Erythroblast (primary cell): Measurements from ENCODE around the gene SP5.

Experiments
- DNase-seq, 2 experiments: peaks; one replicate each; lab custom pipeline; 2025; lab: John Stamatoyannopoulos, UW
- GATA1 ChIP-seq: IDR thresholded peaks from 2 replicates; pipeline ENCODE4 v1.6.1; 2011; ENCODE audit warnings: low read depth, mild to moderate bottlenecking, control low read depth, low read length, moderate library complexity
- POLR2A ChIP-seq: IDR thresholded peaks from 2 replicates; pipeline ENCODE4 v1.6.1; 2011; ENCODE audit warnings: mild to moderate bottlenecking, low read length

The SP5 gene

DNA sequence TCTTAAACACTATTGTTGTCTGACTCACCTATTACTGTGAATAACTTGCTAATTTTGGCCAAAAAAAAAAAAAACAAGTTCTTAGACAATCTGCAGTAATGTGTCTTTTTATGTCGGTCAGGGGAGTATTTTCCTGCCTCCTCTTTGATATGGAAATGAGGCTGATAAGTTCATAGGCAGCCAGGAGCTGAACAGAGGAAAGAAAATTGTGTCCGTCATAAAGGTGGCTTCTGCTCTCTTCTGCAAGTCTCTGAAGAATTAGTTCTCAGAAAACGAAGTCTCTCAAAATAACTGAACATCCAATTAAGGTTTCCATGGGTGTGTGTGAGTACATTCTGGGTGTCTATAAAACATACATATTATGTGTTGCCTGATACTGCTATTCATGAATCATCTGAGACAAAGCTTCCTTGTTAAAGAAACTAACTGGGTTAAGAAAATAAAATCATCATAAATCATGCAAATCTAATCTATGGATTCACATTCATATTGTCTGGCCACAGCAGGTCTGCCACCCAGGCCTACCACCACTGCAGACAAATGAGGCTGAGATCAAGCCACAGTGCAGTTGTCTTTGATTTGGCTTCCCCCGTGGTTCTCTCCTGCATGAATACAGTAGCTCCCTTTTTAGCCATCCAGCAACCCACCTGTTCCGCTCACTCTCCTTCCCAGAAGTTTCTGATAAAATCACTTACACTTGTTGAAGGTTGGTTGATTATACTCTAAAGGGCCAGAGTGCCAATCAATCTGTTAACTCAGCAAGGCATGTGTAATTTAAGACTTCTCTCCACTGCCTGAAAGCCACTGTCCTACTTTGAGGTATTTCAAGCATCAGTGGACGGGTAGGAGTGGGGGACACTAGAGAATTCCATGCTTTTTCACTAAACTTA, 19.4 kb upstream of the SP5 start:
- no peak for TF ChIP-seq GATA1
- TF ChIP-seq POLR2A, result no peak
- no peak for DNase-seq

DNA sequence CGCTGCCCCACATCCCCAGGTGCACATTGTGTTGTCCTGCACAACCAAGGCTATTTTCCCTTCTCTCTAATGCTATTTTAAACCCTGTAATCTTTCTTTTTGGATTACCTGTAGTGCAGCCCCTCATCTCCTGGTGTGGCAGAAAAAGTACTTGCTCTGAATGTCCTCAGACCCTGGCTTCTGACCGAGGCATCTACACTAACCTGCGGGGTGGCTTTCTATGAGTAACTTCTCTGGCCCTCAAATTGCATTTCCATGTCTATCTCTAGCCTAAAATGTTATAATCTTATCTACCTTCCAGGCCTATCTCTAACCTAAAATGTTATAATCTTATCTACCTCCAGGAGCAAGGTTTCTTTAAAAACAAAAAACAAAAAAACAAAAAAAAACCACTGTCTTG, 18.2 kb upstream of the SP5 start:
- no peak for TF ChIP-seq POLR2A
- TF ChIP-seq GATA1, result no peak
- no peak for DNase-seq

DNA sequence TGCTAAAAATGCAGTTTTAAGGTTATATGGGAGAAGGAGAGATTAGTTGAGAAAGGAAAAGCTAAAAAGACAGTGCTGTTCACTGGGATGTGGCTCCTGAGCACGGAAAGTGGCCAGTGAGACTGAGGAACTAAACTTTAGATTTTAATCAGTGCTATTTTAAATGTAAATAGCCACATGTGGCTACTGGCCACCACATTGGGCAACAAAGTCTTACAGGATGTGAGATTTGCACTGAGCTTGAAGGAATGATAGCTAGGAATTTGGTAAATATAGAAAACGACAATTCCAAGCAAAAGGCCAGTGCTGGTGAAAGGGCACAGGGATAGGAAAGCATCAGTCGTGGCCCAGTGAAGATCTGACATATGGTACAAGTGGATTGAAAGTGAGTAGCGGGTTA, 14.1 kb upstream of the SP5 start:
- TF ChIP-seq GATA1 (no peak), POLR2A (no peak)
- no peak for DNase-seq

DNA sequence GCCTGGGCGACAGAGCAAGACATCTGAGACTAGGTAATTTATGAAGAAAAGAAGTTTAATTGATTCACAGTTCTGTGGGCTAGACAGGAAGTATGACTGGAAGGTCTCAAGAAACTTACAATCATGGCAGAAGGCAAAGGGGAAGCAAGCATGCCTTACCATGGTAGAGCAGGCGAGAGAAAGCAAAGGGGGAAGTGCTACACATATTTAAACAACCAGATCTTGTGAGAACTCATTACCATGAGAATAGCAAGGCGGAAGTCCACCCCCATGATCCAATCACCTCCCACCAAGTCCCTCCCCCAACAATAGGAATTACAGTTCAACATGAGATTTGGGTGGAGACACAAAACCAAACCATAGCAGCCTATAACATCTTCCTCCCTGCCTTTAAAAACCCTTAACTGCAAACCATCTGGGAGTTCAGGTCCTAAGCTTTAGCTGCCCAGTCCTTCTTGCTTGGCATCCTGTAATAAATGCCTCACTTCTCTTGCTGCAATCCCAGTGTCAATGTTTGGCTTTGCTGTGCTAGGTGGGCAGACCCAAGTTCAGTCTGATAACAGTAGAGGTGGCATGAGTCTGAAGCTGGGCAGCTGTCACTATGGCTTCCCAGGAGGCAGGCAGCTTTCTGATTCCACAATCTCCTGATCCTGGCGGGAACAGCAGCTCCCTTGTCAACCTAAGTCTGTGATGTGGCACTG, 11.2 kb upstream of the SP5 start:
- TF ChIP-seq GATA1 (no peak), POLR2A (no peak)
- no peak for DNase-seq

DNA sequence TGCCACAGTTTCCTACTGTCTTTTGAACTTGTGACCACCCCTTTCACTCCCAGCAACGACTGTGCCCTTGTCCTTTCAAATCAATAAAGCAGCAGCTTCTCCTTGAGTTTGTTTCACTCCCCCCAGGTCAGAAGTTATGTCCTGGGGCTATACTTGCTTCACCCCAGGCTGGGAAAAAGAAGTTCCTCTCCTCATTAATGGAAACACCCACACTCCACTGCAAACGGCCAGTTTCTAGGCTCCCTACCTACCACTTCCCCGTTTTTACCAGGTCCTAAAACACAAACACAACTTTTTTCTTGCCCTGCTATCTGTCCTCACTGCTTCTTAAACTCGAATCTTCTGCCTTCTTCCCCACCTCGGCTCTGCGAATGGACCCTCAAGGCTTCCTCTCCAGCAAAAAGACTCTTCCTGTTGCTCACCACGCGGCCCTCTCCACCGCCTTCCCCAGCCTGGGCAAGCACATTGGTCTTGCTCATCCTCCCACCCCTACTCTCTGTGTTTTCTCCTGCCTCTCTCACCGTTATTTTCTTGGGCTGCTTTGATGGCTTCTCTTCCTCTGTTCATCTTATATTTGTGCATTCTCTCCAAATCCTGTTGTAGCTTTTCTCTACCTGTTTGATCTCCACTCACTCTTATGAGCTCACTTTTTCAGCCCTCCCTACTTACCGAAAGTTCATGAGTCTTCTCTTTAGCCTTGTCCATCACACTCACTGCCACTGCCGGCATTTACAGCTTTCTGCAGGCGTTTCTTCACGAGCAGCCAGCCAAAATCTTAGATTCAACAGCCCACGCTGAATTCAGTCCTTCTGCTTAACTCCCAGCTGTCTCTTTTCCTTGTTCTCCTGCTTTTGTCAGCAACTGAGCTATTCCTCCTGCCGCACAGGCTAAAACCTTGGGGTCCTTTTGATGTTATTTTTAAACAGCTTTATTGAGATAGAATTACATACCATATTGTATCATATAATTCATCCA, 7.0 kb upstream of the SP5 start:
- TF ChIP-seq POLR2A (no peak), GATA1 (no peak)

DNA sequence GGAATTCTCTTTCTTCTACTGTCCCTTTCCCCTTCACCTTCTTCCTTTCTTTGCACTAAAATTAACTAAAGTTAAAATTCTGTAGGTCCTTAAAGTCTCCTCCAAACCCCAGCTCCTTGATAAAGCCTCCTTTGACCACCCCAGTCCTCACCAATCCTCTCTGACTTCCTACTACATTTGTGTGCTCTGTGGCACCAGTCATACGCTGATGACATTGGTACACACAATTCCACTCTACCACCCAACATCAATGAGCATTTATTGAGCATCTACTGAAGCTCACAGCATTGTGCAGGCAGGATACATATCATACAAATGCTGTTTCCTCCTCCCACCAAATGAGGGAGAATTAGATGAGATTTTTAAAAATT, 4.5 kb upstream of the SP5 start:
- no peak for TF ChIP-seq GATA1
- no peak for TF ChIP-seq POLR2A
- no peak for DNase-seq

More for the DNA sequence above, 7.0 kb upstream of the SP5 start:
- DNase-seq, result no peak

DNA sequence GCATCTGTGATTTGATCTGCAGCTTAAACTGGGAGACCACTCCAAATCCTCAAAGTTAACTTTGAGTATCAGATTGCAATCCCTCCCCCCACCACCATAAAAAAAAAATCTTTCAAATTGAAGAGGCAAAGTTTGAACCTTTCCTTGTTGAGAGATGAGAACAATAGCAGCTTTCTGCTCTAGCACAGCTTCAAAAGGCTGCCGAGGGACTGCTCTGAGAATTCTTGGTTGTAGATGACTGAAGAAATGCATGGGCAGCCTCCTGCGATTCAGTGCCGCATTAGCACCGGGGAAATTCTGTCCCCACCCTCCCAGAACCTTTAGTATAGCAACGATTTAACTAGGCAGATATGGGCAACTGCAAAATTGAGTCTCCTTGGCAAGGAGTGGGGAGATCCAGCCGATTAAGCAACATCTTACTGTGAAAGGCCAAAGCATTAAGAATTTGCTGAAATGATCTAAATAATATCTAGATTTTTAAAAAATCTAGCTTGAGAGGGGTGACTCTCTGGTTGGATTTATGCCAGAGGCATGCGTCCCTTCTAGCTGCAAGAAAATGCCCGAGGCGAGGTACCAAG, 3.9 kb upstream of the SP5 start:
- DNase-seq, result no peak
- TF ChIP-seq POLR2A (no peak), GATA1 (no peak)

DNA sequence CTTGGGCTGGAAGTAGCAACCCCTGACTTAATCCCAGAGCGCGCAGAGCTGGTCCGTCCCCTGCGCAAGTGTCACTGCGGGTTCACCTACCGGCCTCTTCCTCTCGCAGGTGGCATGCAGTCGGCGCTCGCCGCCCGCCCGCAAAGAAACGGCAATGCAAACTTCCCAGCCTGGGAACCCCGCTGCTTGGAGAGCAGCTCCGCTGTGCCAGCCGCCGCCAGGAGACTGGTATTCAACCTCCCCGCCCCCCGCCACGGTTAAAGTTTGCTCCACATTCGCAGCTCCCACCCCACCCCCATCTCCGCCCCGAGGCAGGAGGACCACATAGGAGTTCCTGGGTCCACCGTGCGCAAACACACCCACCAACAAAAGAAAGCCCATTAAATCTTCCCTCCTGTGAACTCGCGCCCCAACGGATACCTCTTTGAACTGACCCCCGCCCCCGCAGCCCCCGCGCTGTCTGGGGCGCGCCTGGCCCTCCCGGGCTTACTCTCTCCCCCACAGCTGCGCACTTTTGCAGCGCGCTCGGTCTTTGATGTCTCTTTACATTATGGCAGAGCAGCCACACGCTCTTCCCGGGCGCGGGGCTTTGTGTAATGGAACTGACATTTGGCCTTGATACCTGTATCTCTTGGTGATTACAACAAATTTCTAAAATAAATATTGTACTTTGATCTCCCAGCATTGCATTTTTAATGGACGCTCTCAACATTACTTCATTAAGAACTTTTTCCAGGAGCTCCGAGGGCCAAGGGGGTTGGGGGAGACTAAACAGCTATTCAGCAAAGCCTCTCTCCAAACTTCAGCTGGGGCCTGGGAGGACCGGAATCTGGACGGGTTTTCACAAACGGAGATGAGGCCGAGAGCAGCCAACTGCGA, 3.1 kb upstream of the SP5 start:
- no peak for DNase-seq

DNA sequence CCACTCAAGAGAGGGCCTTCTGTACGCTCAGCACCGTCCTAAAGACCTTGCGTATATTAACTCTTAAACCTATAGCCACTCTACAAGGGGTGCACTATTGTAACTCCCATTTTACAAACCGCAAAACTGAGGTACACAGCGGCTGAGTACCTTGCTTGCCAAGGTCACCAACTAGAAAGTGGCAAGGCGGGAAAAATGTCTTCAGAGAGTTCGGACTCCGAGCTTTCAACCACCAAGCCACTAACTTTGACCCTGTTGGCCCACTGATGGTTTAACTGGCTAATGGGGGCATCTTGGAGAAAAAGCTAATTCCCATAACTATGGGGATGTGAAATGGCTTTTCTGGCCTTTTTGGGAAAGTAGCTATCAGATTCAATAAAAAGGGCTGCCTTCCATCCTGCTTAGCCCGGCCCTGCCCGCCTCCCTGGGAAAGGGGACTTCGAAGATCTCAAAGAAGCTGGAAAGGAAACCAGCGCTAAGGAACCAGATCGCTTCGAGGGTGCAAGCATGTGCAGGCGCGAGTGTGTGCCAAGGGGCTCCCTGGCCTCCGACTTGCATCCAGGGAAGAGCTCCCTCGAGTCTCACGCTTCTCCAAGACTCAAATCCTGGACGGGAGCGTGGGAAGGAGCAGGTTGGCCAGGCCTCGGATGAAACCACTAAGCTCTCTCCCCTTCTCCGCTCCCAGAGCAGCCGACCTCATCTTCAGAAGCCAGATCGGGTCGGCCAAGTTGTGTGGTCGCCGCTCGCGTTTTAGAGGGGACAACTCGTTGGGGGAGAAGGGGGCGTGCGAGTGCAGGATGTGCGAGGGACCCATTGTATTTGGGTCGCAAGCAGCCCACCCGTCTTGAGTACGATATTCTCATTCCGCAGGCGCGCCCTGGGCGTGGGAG, 2.2 kb upstream of the SP5 start:
- no peak for DNase-seq
- TF ChIP-seq GATA1 (no peak), POLR2A (no peak)

More for the DNA sequence above, 3.1 kb upstream of the SP5 start:
- TF ChIP-seq GATA1, result no peak
- TF ChIP-seq POLR2A, result no peak

DNA sequence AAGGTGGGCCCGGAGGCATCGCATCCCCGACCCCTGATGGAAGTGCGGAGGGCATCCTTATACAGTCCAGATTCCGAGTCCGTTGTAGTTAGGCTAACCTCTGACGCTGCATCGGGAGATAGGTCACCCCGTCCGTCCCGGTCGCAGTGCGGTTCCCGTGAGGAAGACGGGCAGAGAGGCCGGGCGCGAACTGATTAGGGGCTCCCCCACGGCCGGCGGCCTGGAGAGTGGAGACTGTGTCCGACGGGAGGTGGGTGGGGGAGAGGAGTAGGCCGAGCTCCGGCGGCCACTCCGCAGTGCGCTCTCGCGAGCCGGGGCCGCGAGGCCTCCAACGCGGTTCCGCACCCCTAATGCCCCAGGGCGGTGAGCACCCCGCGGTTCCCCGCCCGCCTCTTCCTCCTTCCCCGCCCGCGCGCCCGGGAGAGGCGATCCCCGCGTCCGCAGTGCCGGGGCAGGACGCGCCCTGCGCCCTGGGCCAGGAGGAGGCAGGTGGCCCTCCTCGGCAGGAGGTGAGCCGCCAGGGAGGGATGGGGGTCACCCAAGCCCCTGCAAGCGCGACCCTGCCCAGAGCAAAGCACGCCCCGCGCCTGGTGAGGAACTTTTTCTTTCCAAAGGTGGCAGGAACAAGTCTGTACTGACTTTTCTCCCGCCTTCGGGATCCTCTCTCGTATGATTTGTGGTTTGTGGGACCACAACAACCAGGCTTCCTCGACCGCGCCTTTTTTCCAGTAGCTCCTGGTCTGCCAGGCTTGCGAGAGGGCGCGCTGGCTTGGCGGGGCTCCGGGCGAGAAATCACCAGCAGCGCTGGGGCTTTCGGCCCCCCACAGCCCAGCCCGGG, 1.4 kb upstream of the SP5 start:
- no peak for TF ChIP-seq POLR2A
- TF ChIP-seq GATA1, result no peak
- DNase-seq, result no peak
